ENCODE data around the gene TEKTIP1. TPM values are rescaled to one million over a fixed set of nuclear protein-coding genes. Genes with fewer than 3 reads are reported as not detected.
A peak's percentile ranks its signal among the peaks of the same experiment; 100 is the strongest.

The TEKTIP1 gene
- total and polyA plus RNA-seq, 2 donors (not counting 1 experiment from before 2014, with no cell fraction given), result 6.3 to 17.3 TPM

- Mint-ChIP-seq H3K27me3 (no peaks in the 10 kb centered on the region), H3K27ac (peak overlapping the region; percentile 32), H3K9me3 (ENCODE audit: insufficient read depth) (no peaks in the 10 kb centered on the region), H3K4me3 (no peak overlapping the region), H3K4me1 (peaks cover 57% of the 10 kb centered on the region)
- H3K9me3 ChIP-seq (ENCODE audit: control extremely low read depth in 1 of 3, control insufficient read depth in 2 of 3, insufficient read depth in 1 of 3, low read length in 2 of 3), result peaks cover 0 to 5% (median 0%) of the 10 kb centered on the region in 3 donors
- H3K4me3 ChIP-seq (ENCODE audit: control extremely low read depth in 1 of 5, extremely low read depth in 1 of 5, insufficient read depth in 1 of 5, low read depth in 2 of 5, low read length in 4 of 5), result no peak overlapping the region
- POLR2A ChIA-PET, result no interaction called here
- no peak overlapping the region for H3K27ac ChIP-seq (ENCODE audit: low read length in 2 of 2)
- 95% methylated on average over 22 of the region's 23 CpGs for WGBS (ENCODE audit: insufficient coverage)
- no peaks in the 10 kb centered on the region for H3K27me3 ChIP-seq (replicated peaks in 1 of 4; ENCODE audit: control extremely low read depth in 1 of 4, control insufficient read depth in 3 of 4, insufficient read depth in 4 of 4, low read length in 3 of 4)
- peaks cover 0 to 39% of the 10 kb centered on the region in 2 experiments for H3K36me3 ChIP-seq (replicated peaks in 1 of 2; ENCODE audit: control extremely low read depth in 1 of 2, control insufficient read depth in 1 of 2, extremely low read depth in 1 of 2, insufficient read depth in 2 of 2, low read length in 1 of 2)
- ATAC-seq (ENCODE audit: low read depth), result no peak
- intact Hi-C loops (cut with micrococcal nuclease), result no loop called here
- H2AFZ ChIP-seq (ENCODE audit: insufficient read depth, low read depth, low read length, poor library complexity, severe bottlenecking), result no peak overlapping the region
- peaks cover 91% of the 10 kb centered on the region for H4K20me1 ChIP-seq (ENCODE audit: control insufficient read depth, insufficient read depth, low read length, poor library complexity, severe bottlenecking)
- H3K4me1 ChIP-seq (ENCODE audit: control insufficient read depth in 2 of 2, insufficient read depth in 2 of 2, low read length in 2 of 2), result peaks cover 10 to 27% of the 10 kb centered on the region in 2 donors
- no peak overlapping the region for H3K4me2 ChIP-seq (replicated peaks; ENCODE audit: low read depth, low read length, poor library complexity, severe bottlenecking)
- H3K79me2 ChIP-seq (ENCODE audit: control insufficient read depth, insufficient read depth, low read length), result peaks cover 98% of the 10 kb centered on the region
- DNase-seq, result no peak
- no peak overlapping the region for H3K9ac ChIP-seq (ENCODE audit: low read length)
- CTCF ChIA-PET, result no interaction called here
- TF ChIP-seq, protein P1, sequence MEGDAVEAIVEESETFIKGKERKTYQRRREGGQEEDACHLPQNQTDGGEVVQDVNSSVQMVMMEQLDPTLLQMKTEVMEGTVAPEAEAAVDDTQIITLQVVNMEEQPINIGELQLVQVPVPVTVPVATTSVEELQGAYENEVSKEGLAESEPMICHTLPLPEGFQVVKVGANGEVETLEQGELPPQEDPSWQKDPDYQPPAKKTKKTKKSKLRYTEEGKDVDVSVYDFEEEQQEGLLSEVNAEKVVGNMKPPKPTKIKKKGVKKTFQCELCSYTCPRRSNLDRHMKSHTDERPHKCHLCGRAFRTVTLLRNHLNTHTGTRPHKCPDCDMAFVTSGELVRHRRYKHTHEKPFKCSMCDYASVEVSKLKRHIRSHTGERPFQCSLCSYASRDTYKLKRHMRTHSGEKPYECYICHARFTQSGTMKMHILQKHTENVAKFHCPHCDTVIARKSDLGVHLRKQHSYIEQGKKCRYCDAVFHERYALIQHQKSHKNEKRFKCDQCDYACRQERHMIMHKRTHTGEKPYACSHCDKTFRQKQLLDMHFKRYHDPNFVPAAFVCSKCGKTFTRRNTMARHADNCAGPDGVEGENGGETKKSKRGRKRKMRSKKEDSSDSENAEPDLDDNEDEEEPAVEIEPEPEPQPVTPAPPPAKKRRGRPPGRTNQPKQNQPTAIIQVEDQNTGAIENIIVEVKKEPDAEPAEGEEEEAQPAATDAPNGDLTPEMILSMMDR (IDR thresholded peaks at IDR 0.05), result no peak
- no peak for TF ChIP-seq EZH2 (IDR thresholded peaks at IDR 0.05; ENCODE audit: borderline replicate concordance, insufficient read depth, low read depth, low read length, poor library complexity, severe bottlenecking)
Observed at GRCh38 chr19:3513229-3514140, 25.5 kb upstream of the TEKTIP1 start.

- ATAC-seq (ENCODE audit: low read depth) (no peak), DNase-seq (no peak)
- Mint-ChIP-seq H3K27me3 (no peaks in the 10 kb centered on the region), H3K9me3 (ENCODE audit: insufficient read depth) (no peaks in the 10 kb centered on the region), H3K4me1 (peaks cover 47% of the 10 kb centered on the region), H3K27ac (no peak overlapping the region), H3K4me3 (no peak overlapping the region)
- ChIA-PET CTCF (interaction anchor here (0.9 kb wide), 1 partner anchor 30 kb away, joined by 3 read pairs; no protein-coding TSS in a partner anchor), POLR2A (no interaction called here)
- H3K4me1 ChIP-seq (ENCODE audit: control insufficient read depth in 2 of 2, insufficient read depth in 2 of 2, low read length in 2 of 2), result peaks cover 10 to 31% of the 10 kb centered on the region in 2 donors
- H3K79me2 ChIP-seq (ENCODE audit: control insufficient read depth, insufficient read depth, low read length), result peaks cover 98% of the 10 kb centered on the region
- no peak for TF ChIP-seq EZH2 (IDR thresholded peaks at IDR 0.05; ENCODE audit: borderline replicate concordance, insufficient read depth, low read depth, low read length, poor library complexity, severe bottlenecking)
- TF ChIP-seq, protein P1 (IDR thresholded peaks at IDR 0.05), result no peak
- no peaks in the 10 kb centered on the region for H3K27me3 ChIP-seq (replicated peaks in 1 of 4; ENCODE audit: control extremely low read depth in 1 of 4, control insufficient read depth in 3 of 4, insufficient read depth in 4 of 4, low read length in 3 of 4)
- no peak overlapping the region for H3K4me2 ChIP-seq (replicated peaks; ENCODE audit: low read depth, low read length, poor library complexity, severe bottlenecking)
- intact Hi-C loops (cut with micrococcal nuclease), result loop anchor here (5.0 kb wide), 1 partner anchor 37 kb away; no protein-coding TSS in a partner anchor
- no peak overlapping the region for H3K27ac ChIP-seq (ENCODE audit: low read length in 2 of 2)
- no peak overlapping the region for H3K4me3 ChIP-seq (ENCODE audit: control extremely low read depth in 1 of 5, extremely low read depth in 1 of 5, insufficient read depth in 1 of 5, low read depth in 2 of 5, low read length in 4 of 5)
- no peak overlapping the region for H3K9ac ChIP-seq (ENCODE audit: low read length)
- peaks cover 0 to 37% of the 10 kb centered on the region in 2 experiments for H3K36me3 ChIP-seq (replicated peaks in 1 of 2; ENCODE audit: control extremely low read depth in 1 of 2, control insufficient read depth in 1 of 2, extremely low read depth in 1 of 2, insufficient read depth in 2 of 2, low read length in 1 of 2)
- H3K9me3 ChIP-seq (ENCODE audit: control extremely low read depth in 1 of 3, control insufficient read depth in 2 of 3, insufficient read depth in 1 of 3, low read length in 2 of 3), result peaks cover 0 to 5% (median 0%) of the 10 kb centered on the region in 3 donors
- H2AFZ ChIP-seq (ENCODE audit: insufficient read depth, low read depth, low read length, poor library complexity, severe bottlenecking), result no peak overlapping the region
- H4K20me1 ChIP-seq (ENCODE audit: control insufficient read depth, insufficient read depth, low read length, poor library complexity, severe bottlenecking), result peaks cover 97% of the 10 kb centered on the region
- 97% methylated on average over 12 of the region's 12 CpGs for WGBS (ENCODE audit: insufficient coverage)
Observed at GRCh38 chr19:3514930-3515329, 24.0 kb upstream of the TEKTIP1 start.

All from B cell (primary cell).